Activated T-cell treated with anti-CD3 and anti-CD28 coated beads for 24 hours (primary cell): ENCODE results near the gene KRT81.
"Not testable (repeated sequence)": the region's sequence is repeated elsewhere in the genome, so short reads cannot be mapped to it uniquely, and the experiment has no call there.

ENCODE experiments used
- DNase-seq: peaks from one replicate; pipeline ENCODE4 v3.0.0-alpha.2; 2020; ENCODE audit warnings: low read depth

The KRT81 gene

DNA sequence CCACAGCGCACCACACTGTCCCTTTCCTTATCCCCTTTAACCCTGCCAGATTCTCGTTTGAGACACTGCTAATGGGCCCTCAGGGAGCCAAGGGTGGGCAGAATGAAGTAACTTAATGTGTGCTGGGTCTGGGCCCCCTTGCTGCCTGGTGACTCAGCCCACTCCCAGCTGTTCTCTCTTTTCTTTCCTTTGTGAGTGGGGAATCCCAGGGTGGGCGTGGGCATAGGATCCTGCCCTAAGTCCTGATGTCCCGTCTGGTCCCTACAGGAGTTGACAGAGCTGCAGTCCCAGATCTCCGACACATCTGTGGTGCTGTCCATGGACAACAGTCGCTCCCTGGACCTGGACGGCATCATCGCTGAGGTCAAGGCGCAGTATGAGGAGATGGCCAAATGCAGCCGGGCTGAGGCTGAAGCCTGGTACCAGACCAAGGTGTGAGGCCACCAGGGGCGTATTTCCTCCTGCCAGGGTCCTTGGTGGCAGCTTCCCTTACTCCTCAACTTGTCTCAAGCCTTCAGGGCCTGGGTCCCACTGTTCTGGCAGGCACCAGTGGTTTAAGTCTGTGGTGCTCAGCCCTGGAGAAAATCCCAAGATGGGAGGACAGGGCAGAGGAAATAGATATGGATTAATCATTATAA, 50.0 kb downstream of the KRT81 start:
- DNase-seq = no peak

DNA sequence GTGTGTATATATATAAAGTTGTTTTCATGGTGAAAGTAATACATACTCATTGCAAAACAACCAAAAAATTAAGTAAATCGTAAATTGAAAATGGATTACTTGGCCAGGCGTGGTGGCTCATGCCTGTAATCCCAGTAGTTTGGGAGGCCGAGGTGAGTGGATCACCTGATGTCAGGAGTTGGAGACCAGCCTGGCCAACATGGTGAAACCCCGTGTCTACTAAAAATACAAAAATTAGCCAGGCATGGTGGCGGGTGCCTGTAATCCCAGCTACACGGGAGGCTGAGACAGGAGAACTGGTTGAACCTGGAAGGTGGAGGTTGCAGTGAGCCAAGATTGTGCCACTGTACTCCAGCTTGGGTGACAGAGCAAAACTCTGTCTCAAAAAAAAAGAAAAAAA, 51.1 kb downstream of the KRT81 start:
- DNase-seq = not testable (repeated sequence)

DNA sequence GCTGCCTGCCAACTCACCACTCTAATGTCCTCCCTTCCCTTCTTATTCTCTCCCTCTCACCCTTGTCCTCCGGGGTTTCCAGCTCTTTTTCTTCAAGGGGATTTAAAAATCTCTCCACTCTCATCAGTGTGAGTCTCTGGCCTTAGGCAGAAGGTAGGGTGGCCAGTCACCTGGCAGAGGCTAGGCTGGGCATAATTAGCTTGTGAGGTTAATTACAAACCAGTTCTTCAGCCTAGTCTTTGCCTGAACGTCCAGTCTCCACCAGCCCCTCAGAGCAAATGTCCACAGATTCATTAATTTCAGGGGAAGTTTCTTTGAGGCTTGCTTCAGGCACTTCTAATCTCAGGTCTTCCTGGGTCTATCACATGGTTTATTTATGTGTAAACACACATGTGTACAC, 51.6 kb downstream of the KRT81 start:
- DNase-seq = no peak

DNA sequence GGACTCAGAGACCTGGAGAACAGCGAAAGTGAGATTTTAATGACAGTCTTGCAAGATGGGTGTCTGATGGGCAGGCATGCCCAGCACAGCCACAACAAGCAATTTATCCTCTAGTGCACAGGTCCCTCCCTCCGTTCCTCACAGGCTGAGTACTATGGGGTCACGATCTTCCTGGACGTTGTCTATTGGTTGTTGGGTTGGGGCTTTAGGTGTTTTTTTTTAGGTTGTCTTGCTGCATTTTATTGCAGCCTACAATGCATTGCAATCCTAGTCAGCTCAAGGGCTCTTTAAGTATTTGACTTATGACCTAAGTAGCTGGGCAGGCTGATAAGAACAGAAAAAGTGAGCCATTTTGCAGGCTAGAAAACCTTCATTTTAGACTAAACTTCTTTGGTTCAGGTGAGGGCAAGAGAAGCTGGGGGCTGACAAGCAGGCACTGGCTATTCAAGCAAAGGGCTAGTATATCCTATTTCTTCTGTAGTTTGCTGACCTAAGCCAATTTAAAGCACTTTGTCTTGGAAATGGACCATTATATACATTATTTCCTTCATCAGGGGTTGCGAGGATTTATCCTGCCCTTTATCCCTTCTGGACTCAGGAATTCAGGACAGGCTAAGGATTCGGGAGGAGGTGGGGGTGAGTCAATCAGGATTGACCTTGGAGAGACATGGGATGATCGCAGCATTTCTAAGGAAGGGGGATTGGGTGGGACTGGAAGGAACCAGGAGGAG, 52.3 kb downstream of the KRT81 start:
- DNase-seq = no peak

DNA sequence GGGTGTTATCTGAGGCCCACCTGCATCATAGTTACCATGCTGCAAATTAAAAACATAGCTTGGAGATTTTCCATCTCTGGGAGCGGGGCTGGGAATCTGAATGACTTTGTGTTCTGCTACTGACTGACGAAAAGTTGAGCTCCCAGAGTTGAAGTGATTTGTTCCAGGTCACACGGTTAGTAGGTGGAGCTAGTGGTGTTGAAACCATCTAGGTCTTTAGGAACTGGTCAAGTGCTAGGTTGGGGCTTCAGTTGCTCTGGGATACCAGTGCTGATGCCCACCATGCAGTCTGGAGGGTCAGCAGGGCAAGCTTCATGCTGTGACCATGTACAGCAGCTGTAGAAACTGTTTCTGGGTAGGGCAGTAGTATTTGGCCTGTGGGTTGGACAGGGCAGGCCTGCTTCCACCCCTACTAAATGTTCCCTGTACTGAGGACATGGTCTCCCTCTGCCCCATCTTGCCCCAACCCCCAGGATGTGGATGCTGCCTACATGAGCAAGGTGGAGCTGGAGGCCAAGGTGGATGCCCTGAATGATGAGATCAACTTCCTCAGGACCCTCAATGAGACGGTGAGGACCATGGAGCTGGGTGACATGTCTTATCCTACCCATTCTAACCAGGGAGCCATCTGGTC, 53.0 kb downstream of the KRT81 start:
- DNase-seq = no peak

DNA sequence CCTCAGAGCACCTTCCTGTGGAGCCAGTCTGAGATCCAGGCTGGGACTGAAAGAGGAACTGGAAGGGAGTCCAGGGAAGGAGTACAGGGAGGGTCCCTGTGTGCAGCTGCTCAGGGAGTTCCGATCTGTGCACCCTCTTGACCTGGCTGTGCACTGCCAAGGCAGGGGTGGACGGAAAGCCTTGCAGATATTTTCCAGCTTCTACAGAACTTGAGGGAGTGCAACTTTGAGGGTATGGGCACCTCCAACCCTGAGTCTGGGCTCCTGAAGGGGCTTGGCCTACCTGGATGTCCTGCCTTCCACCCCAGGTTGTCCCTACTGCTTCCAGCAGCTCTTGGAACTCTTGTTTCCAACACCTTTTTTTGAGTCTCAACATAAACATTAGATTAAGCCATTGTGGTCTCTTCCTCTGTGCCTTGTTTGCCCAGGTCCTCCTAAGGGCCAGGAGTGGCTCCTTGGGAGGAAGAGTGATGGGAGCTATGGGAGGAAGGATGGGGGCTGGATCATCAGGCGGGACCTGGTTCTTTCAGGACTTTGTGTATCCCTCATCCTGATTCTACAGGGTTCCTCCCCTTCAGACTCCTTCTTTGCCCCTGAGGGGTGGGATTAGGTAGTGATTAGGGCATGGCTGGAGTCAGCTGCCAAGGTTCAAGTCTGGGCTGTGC, 54.8 kb downstream of the KRT81 start:
- no peak for DNase-seq
